Lung (tissue), 12 donors: ENCODE data around the gene YY1. TPM values are rescaled to one million over a fixed set of nuclear protein-coding genes. Genes with fewer than 3 reads are reported as not detected.
A peak's percentile ranks its signal among the peaks of the same experiment; 100 is the strongest.

Source experiments
- ATAC-seq: fragments of 200-7000 bp; cut with Tn5 transposase; one replicate; pipeline ENCODE4 v1.9.1; 2020; ENCODE audit warnings: moderate number of reproducible peaks; ENCODE audit not compliant: insufficient read depth, low FRiP score
- DNase-seq, 3 donors: peaks; one replicate each; pipeline ENCODE4 v3.0.0-alpha.2; 2013 to 2017
- H3K27ac ChIP-seq, 2 donors: one replicate each; pipeline ENCODE4 v1.5.1; 2013; ENCODE audit warnings: mild to moderate bottlenecking in 2 of 2, moderate library complexity in 2 of 2, control low read depth in 1 of 2, inconsistent platforms in 1 of 2, low read depth in 1 of 2, low read length in 1 of 2
- H3K27me3 ChIP-seq, 3 donors: one replicate each; pipeline ENCODE4 v1.5.1; 2013; ENCODE audit warnings: low read length in 2 of 3; ENCODE audit not compliant: control insufficient read depth in 3 of 3, insufficient read depth in 3 of 3
- H3K36me3 ChIP-seq, 4 donors: one replicate each; pipeline ENCODE4 v1.5.1; 2013; ENCODE audit warnings: low read length in 4 of 4, mild to moderate bottlenecking in 1 of 4, moderate library complexity in 1 of 4; ENCODE audit not compliant: control insufficient read depth in 4 of 4, insufficient read depth in 4 of 4
- H3K4me1 ChIP-seq, 5 donors: one replicate each; pipeline ENCODE4 v1.5.1; 2013; ENCODE audit warnings: low read length in 5 of 5, mild to moderate bottlenecking in 2 of 5, moderate library complexity in 1 of 5; ENCODE audit not compliant: control insufficient read depth in 5 of 5, insufficient read depth in 5 of 5
- H3K4me3 ChIP-seq: one replicate; pipeline ENCODE4 v1.5.1; 2013; ENCODE audit warnings: mild to moderate bottlenecking, control low read depth, moderate library complexity
- H3K9ac ChIP-seq, 2 donors: one replicate each; pipeline ENCODE4 v1.5.1; 2013; ENCODE audit warnings: low read length in 2 of 2, control low read depth in 1 of 2; ENCODE audit not compliant: insufficient read depth in 1 of 2
- H3K9me3 ChIP-seq, 4 donors: one replicate each; pipeline ENCODE4 v1.5.1; 2013; ENCODE audit warnings: low read length in 3 of 4, mild to moderate bottlenecking in 1 of 4, moderate library complexity in 1 of 4; ENCODE audit not compliant: control insufficient read depth in 4 of 4, insufficient read depth in 3 of 4
- WGBS, 2 donors: extraction: QIAGEN DNeasy Blood & Tissue Kit; methylation state at CpG; one replicate each; pipeline ENCODE4 v1.1.7; 2013; 5-methylcytosine and 5-hydroxymethylcytosine counted together
- polyA plus RNA-seq, 2 donors: library from polyadenylated mRNA; stranded (reverse); fragments of 200-250 nt; gene quantifications; one replicate each; pipeline ENCODE4 v1.2.1, GENCODE V29; 2013
- total RNA-seq, 2 donors: library from RNA; depleted of rRNA in 1 of 2; stranded (reverse); fragments of >200 nt in 1 of 2; gene quantifications; one replicate each; pipeline ENCODE4 v1.2.1, GENCODE V29; 2014 to 2021
- TF ChIP-seq, protein P1 (sequence below): IDR thresholded peaks from 2 replicates; pipeline ENCODE4 v1.5.1; 2012; ENCODE audit warnings: mild to moderate bottlenecking; ENCODE audit errors: control extremely low read depth, extremely low read depth
- donor health status: control.
- donor health status: control.
- donor health status: Bipolar disorder and iron deficiency.
- donor health status: healthy.
- donor health status: DM: yes; HTN: yes; CAD: no.

The YY1 gene
- total and polyA plus RNA-seq, 4 donors: 22.9 to 62.9 (median 34.6) TPM

- Histone ChIP-seq H3K27me3 (no peaks in the 10 kb centered on the region), H3K36me3 (peaks cover 0 to 6% (median 0%) of the 10 kb centered on the region in 4 donors), H3K27ac (peak overlapping the region; percentile 1 to 74), H3K9ac (peak overlapping the region in 1 of 2 donors; percentile 24), H3K4me3 (no peak overlapping the region), H3K9me3 (no peaks in the 10 kb centered on the region), H3K4me1 (peaks cover 0 to 15% (median 6%) of the 10 kb centered on the region in 5 donors)
- TF ChIP-seq, protein P1, sequence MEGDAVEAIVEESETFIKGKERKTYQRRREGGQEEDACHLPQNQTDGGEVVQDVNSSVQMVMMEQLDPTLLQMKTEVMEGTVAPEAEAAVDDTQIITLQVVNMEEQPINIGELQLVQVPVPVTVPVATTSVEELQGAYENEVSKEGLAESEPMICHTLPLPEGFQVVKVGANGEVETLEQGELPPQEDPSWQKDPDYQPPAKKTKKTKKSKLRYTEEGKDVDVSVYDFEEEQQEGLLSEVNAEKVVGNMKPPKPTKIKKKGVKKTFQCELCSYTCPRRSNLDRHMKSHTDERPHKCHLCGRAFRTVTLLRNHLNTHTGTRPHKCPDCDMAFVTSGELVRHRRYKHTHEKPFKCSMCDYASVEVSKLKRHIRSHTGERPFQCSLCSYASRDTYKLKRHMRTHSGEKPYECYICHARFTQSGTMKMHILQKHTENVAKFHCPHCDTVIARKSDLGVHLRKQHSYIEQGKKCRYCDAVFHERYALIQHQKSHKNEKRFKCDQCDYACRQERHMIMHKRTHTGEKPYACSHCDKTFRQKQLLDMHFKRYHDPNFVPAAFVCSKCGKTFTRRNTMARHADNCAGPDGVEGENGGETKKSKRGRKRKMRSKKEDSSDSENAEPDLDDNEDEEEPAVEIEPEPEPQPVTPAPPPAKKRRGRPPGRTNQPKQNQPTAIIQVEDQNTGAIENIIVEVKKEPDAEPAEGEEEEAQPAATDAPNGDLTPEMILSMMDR: no peak
- DNase-seq (peak; percentile 77 to 94 (median 86)), ATAC-seq (peak; percentile 89)
- 33 to 39% methylated on average over 29 to 30 of the region's 30 CpGs for WGBS, 2 donors
These were observed 58.7 kb downstream of the YY1 start for GRCh38 chr14:100297320-100298300.

GRCh38 chr14:100298551-100299237, 59.8 kb downstream of the YY1 start:
- Histone ChIP-seq H3K27me3 (no peaks in the 10 kb centered on the region), H3K4me3 (no peak overlapping the region), H3K9ac (no peak overlapping the region), H3K27ac (no peak overlapping the region), H3K4me1 (peaks cover 0 to 15% (median 6%) of the 10 kb centered on the region in 5 donors), H3K36me3 (peaks cover 0 to 2% (median 0%) of the 10 kb centered on the region in 4 donors), H3K9me3 (no peaks in the 10 kb centered on the region)
- 92 to 93% methylated on average over 14 of the region's 14 CpGs for WGBS, 2 donors
- ATAC-seq (no peak), DNase-seq (no peak)
- TF ChIP-seq, protein P1: no peak

DNA sequence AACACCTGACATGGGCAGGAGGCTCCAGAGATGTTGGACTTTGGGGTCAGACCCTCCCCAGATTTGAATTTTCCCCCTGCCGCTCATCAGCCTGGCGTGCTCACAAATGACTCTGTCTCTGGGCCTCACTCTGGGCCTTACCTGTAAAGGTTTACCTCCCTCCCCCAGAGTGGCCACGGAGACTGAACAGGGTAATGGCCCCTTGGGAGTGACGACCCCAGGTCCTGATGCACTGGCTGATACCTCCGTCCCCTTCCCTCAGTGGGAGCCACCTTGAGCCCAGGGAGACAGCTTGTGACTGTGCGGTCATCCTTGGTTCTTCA, 60.3 kb downstream of the YY1 start:
- H3K4me3 ChIP-seq: no peak overlapping the region
- no peak for DNase-seq
- H3K27ac ChIP-seq: no peak overlapping the region
- TF ChIP-seq, protein P1: no peak
- no peak for ATAC-seq
- H3K9ac ChIP-seq: no peak overlapping the region
- no peaks in the 10 kb centered on the region for H3K27me3 ChIP-seq
- peaks cover 0 to 15% (median 9%) of the 10 kb centered on the region in 5 donors for H3K4me1 ChIP-seq
- WGBS, 2 donors: 93 to 97% methylated on average over 6 of the region's 6 CpGs
- no peaks in the 10 kb centered on the region for H3K9me3 ChIP-seq
- peaks cover 0 to 2% (median 0%) of the 10 kb centered on the region in 4 donors for H3K36me3 ChIP-seq
